Osteoblast (primary cell): Measurements from ENCODE around the gene GDI2. TPM values are rescaled to one million over a fixed set of nuclear protein-coding genes. Genes with fewer than 3 reads are reported as not detected.
"Not testable (repeated sequence)": the region's sequence is repeated elsewhere in the genome, so short reads cannot be mapped to it uniquely, and the experiment has no call there.

ENCODE experiments used
- DNase-seq: peaks from one replicate; pipeline ENCODE4 v3.0.0; 2011; ENCODE audit warnings: low spot score, mixed read lengths; ENCODE audit not compliant: insufficient read length; ENCODE audit errors: missing footprints
- H2AFZ ChIP-seq: 2 replicates; pipeline ENCODE4 v1.6.0; 2011; ENCODE audit warnings: mild to moderate bottlenecking, low read length
- H3K27ac ChIP-seq: 2 replicates; pipeline ENCODE4 v1.5.1; 2011; ENCODE audit warnings: mild to moderate bottlenecking, low read depth, low read length, moderate library complexity
- H3K27me3 ChIP-seq: 2 replicates; pipeline ENCODE4 v1.6.0; 2012; ENCODE audit warnings: mild to moderate bottlenecking, control low read depth, inconsistent platforms, low read length, moderate library complexity; ENCODE audit not compliant: insufficient read depth
- H3K36me3 ChIP-seq: 2 replicates; pipeline ENCODE4 v1.5.1; 2011; ENCODE audit warnings: mild to moderate bottlenecking, low read length, control low read depth, moderate library complexity; ENCODE audit not compliant: insufficient read depth
- H3K4me1 ChIP-seq: 2 replicates; pipeline ENCODE4 v1.5.1; 2011; ENCODE audit warnings: mild to moderate bottlenecking, low read length, control low read depth, moderate library complexity; ENCODE audit not compliant: insufficient read depth
- H3K4me2 ChIP-seq: 2 replicates; pipeline ENCODE4 v1.6.0; 2011; ENCODE audit warnings: mild to moderate bottlenecking, low read length; ENCODE audit not compliant: insufficient read depth
- H3K4me3 ChIP-seq: fragments of 200-600 bp; sonication (generic); 3 replicates; pipeline ENCODE4 v1.5.1; 2012; ENCODE audit warnings: mild to moderate bottlenecking, low read length, inconsistent platforms; ENCODE audit not compliant: insufficient read depth
- H3K79me2 ChIP-seq: 2 replicates; pipeline ENCODE4 v1.6.0; 2012; ENCODE audit warnings: mild to moderate bottlenecking, low read length, control low read depth, inconsistent platforms; ENCODE audit not compliant: insufficient read depth
- H3K9me3 ChIP-seq: 2 replicates; pipeline ENCODE4 v1.5.1; 2011; ENCODE audit warnings: low read depth, low read length, control low read depth
- H4K20me1 ChIP-seq: 2 replicates; pipeline ENCODE4 v1.6.0; 2012; ENCODE audit warnings: mild to moderate bottlenecking, low read length, control low read depth; ENCODE audit not compliant: insufficient read depth
- CTCF ChIP-seq: IDR thresholded peaks from 2 replicates; pipeline ENCODE4 v1.5.1; 2011; ENCODE audit warnings: mild to moderate bottlenecking, low read depth, low read length, moderate library complexity; ENCODE audit errors: extremely low read depth
- total RNA-seq: library from RNA; depleted of rRNA; stranded (reverse); fragments of >200 nt; gene quantifications from 2 replicates; pipeline ENCODE4 v1.2.3, GENCODE V29; 2012

Gene GDI2
- total RNA-seq, 1 donor, result 684 TPM

DNA sequence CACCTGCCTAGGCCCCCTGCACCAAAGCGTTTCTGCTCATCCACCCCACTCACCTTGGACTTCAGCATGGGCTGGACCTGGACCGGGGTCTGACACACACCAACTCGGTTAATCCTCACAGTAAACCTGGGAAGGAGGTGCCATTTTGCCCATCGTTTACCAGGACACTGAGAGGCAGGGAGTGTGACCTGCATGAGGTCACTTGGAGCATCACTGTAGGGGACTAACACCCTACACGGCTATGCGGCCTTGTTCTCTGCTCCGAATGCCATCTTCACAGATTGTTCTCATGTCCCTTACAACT is 43.4 kb upstream of the GDI2 start:
- peaks cover 5% of the 10 kb centered on the region for H3K27me3 ChIP-seq
- H3K27ac ChIP-seq, result no peak overlapping the region
- peaks cover 4% of the 10 kb centered on the region for H3K4me1 ChIP-seq
- no peak overlapping the region for H3K4me3 ChIP-seq
- no peak overlapping the region for H3K4me2 ChIP-seq
- H2AFZ ChIP-seq, result no peak overlapping the region
- no peak for DNase-seq
- H4K20me1 ChIP-seq, result no peaks in the 10 kb centered on the region
- TF ChIP-seq CTCF, result no peak
- no peaks in the 10 kb centered on the region for H3K79me2 ChIP-seq
- H3K36me3 ChIP-seq, result no peaks in the 10 kb centered on the region
- H3K9me3 ChIP-seq, result no peaks in the 10 kb centered on the region

- no peak for TF ChIP-seq CTCF
- Histone ChIP-seq H3K4me1 (no peaks in the 10 kb centered on the region), H3K36me3 (no peaks in the 10 kb centered on the region), H3K4me2 (no peak overlapping the region), H3K27me3 (peaks cover 5% of the 10 kb centered on the region), H3K79me2 (no peaks in the 10 kb centered on the region), H2AFZ (no peak overlapping the region), H3K4me3 (no peak overlapping the region), H3K27ac (no peak overlapping the region), H4K20me1 (no peaks in the 10 kb centered on the region), H3K9me3 (no peaks in the 10 kb centered on the region)
- DNase-seq, result no peak
Observed at GRCh38 chr10:5855979-5856700, 42.9 kb upstream of the GDI2 start.

DNA sequence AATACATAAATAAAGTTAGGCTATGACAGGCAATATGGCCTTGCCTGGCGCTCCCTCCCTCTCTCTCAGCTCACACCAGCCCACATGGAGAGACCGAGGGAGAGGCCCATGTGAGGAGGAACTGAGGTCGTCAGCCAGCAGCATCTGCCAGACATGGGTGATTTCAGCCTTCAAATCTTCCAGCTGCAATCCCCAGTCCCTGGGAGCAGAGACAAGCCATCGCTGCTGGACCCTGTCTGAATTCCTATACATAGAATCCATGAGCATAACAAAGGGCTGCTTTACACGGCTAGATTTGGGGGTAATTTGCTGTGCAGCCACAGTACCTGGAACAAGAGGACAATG is 40.9 kb upstream of the GDI2 start:
- Histone ChIP-seq H4K20me1 (no peaks in the 10 kb centered on the region), H3K27me3 (peaks cover 5% of the 10 kb centered on the region), H3K4me1 (no peaks in the 10 kb centered on the region), H3K36me3 (no peaks in the 10 kb centered on the region), H3K9me3 (no peaks in the 10 kb centered on the region), H3K4me2 (no peak overlapping the region), H3K27ac (no peak overlapping the region), H3K79me2 (no peaks in the 10 kb centered on the region), H3K4me3 (no peak overlapping the region), H2AFZ (no peak overlapping the region)
- no peak for DNase-seq
- TF ChIP-seq CTCF, result no peak

GRCh38 chr10:5846667-5847066 is 33.4 kb upstream of the GDI2 start:
- H2AFZ ChIP-seq, H3K27me3 ChIP-seq, H3K79me2 ChIP-seq, H3K4me3 ChIP-seq, H4K20me1 ChIP-seq, H3K36me3 ChIP-seq, H3K9me3 ChIP-seq, H3K27ac ChIP-seq, H3K4me1 ChIP-seq, DNase-seq: not testable (repeated sequence)
- peak overlapping the region; percentile 4 for H3K4me2 ChIP-seq
